GM19035 (cell line): ENCODE data around the gene RPEL1.
"Not testable (repeated sequence)": the region's sequence is repeated elsewhere in the genome, so short reads cannot be mapped to it uniquely, and the experiment has no call there.

Experiments
- ATAC-seq: cut with Tn5 transposase; IDR thresholded peaks from one replicate; pipeline ENCODE4 v1.9.1; 2021; ENCODE audit not compliant: unreplicated experiment

The RPEL1 gene

GRCh38 chr10:103232772-103233488 lies 12.8 kb upstream of the RPEL1 start:
- no peak for ATAC-seq

GRCh38 chr10:103235775-103236174 lies 9.9 kb upstream of the RPEL1 start:
- ATAC-seq: no peak

- ATAC-seq: no peak
These were observed 7.0 kb upstream of the RPEL1 start for GRCh38 chr10:103238506-103239252.

- no peak for ATAC-seq
These were observed 4.2 kb upstream of the RPEL1 start for GRCh38 chr10:103241262-103242011.

GRCh38 chr10:103244666-103245271 lies 918 bp upstream of the RPEL1 start:
- ATAC-seq: no peak

- no peak for ATAC-seq
These were observed 637 bp downstream of the RPEL1 start for GRCh38 chr10:103246324-103246723.

- ATAC-seq: no peak
These were observed 8.4 kb downstream of the RPEL1 start for GRCh38 chr10:103254113-103254512.

GRCh38 chr10:103254538-103255325 lies 9.0 kb downstream of the RPEL1 start:
- no peak for ATAC-seq

DNA sequence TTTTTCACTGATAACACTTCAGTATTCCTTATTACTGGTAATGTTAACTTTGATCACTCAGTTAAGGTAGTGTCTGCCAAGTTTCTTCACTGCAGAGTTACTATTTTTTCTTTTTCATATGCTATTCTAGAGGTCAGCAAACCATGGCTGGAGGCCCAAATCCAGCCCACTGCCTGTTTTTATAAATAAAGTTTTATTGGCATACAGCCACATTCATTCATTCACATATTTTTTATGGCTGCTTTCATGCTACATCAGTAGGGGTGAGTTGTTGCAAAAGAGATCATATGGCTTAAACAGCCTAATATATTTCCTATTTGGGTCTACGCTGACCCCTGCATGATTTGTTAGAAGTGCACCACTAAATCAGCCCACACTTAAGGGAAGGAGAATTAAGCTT lies 10.9 kb downstream of the RPEL1 start:
- ATAC-seq: no peak

DNA sequence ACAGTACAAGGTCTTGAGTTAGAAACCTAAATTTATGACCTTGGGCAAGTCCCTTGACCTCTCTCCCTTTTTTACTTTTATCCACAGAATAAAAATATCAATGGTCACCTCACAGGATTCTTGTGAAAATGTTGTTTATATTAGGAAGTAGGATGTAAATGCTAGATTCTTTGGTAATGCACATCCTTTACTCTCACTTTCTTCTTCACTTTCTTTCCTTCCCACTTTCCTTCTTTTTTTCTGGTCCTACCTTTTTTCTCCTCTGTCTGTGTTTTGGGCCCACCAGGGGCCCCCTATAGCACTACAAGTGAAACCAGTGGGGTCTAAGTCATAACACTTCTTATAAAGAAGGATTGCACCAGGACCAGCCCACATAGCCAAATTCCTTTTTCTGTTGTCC lies 12.1 kb downstream of the RPEL1 start:
- ATAC-seq: no peak

DNA sequence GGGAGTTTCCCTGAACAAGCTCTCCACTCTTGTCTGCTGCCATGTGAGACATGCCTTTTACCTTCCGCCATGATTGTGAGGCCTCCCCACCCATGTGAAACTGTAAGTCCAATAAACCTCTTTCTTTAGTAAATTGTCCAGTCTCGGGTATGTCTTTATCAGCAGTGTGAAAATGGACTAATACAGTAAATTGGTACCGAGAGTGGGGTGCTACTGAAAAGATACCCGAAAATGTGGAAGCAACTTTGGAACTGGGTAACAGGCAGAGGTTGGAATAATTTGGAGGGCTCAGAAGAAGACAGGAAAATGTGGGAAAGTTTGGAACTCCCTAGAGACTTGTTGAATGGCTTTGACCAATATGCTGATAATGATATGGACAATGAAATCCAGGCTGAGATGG lies 13.2 kb downstream of the RPEL1 start:
- ATAC-seq: not testable (repeated sequence)

DNA sequence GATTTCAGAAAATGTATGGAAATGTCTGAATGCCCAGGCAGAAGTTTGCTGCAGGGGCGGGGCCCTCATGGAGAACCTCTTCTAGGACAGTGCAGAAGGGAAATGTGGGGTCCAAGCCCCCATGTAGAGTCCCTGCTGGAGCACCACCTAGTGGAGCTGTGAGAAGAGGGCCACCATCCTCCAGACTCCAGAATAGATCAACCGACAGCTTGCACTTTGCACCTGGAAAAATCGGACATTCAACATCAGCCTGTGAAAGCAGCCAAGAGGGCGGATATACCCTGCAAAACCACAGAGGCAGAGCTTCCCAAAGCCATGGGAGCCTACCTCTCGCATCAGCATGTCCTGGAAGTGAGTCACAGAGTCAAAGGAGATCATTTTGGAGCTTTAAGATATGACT lies 14.3 kb downstream of the RPEL1 start:
- ATAC-seq: no peak

DNA sequence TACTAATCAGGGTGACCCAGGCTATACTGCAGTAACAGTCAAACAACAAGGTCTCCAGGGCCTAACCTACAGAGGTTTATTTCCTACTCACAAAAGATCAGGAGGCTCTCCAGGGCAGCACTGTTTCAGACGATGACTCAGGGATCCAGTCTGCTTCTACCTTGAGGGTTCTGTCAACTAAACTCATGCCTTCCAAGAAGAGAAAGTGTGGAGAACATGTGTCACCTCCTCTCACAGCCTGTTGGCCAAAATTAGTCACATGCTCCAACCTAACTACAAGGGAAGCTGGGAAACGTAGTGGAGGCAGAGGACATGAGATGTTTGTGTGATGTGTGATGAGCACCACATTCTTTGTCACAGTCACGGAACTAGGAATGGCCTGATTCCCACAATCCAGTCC lies 16.5 kb downstream of the RPEL1 start:
- no peak for ATAC-seq

DNA sequence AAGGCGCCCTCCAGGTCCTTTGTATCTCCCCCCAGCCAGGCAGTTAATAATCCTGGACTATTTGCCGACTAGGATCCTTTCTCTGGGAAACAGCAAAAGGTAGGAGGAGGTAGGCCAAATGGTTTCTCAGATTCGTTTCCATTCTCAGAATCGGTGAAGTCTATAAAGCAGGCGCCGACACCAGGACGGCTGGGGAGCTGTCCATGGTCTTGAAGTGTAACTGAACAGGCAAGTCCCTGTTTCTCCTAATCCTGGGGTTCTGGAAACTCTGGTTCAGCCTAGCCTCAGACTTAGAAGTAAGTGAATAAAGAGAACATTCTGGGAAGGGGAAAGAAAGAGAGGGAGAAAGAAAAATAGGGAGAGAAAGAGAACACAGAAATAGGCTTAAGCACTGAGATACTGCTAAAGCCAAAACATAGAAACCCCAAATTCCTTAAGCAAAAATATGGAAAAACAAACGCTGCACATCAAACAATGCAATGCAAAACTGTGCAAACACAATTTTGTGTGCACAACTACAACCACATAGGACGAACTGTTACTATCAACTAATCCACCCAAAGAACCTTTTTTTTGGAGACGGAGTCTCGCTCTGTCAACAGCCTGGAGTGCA lies 20.1 kb downstream of the RPEL1 start:
- ATAC-seq: no peak

DNA sequence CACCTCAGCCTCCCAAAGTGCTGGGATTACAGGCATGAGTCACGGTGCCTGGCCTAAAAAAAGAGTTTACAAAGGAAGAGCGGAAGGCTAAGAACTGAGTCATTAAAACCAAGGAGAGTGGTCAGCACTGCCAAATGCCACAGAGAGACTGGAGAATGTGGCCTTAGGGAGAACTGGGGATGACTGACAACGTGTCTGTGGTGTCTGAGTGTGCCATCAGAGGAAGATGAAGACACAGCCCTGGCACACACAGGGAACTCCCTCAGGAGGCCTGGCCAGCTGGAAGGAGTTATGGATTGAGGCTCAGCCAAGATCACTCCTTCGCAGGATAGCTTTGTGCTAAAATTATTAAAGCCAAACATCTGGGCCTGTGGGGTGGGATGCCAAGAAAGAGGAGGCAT lies 27.4 kb downstream of the RPEL1 start:
- no peak for ATAC-seq

- ATAC-seq: no peak
These were observed 30.7 kb downstream of the RPEL1 start for GRCh38 chr10:103276251-103276895.

DNA sequence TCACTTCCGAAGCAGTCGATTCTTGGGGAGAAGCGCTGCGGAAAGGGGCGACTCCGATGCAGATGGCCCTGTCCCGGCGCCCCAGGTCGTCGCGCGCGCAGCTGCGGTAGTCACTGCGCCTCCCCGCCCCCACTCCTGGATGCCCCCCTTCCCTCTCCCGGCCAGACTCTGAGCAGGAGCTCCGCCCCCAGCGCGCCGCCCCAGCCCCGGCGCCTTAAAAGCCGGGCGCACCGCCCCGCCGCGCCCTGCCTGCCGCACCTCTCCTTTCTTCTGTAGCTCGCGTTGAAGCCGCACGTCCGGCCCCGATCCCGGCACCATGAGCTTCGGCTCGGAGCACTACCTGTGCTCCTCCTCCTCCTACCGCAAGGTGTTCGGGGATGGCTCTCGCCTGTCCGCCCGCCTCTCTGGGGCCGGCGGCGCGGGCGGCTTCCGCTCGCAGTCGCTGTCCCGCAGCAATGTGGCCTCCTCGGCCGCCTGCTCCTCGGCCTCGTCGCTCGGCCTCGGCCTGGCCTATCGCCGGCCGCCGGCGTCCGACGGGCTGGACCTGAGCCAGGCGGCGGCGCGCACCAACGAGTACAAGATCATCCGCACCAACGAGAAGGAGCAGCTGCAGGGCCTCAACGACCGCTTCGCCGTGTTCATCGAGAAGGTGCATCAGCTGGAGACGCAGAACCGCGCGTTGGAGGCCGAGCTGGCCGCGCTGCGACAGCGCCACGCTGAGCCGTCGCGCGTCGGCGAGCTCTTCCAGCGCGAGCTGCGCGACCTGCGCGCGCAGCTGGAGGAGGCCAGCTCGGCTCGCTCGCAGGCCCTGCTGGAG lies 31.4 kb downstream of the RPEL1 start, which contains the start of gene INA:
INA (plus strand) TSS at position 243 of the 817 bp plus-strand sequence; CDS start at position 317, 74 bp downstream.
- no peak for ATAC-seq

DNA sequence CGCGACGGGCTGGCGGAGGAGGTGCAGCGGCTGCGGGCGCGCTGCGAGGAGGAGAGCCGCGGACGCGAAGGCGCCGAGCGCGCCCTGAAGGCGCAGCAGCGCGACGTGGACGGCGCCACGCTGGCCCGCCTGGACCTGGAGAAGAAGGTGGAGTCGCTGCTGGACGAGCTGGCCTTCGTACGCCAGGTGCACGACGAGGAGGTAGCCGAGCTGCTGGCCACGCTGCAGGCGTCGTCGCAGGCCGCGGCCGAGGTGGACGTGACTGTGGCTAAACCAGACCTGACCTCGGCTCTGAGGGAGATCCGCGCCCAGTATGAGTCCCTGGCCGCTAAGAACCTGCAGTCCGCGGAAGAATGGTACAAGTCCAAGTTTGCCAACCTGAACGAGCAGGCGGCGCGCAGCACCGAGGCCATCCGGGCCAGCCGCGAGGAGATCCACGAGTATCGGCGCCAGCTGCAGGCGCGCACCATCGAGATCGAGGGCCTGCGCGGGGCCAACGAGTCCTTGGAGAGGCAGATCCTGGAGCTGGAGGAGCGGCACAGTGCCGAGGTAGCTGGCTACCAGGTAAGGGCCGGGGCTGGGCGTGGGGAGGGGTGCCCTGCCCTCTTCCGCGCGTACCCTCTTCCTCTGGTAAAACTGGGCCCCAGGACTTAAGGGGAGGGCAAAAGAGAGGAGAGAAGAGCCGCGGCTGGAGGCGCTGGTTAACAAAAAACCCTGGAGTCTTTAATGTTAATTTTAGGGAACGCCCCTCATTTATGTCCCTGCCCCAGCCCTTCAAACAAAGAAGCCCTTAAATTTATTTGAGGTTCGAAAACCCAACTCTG lies 32.2 kb downstream of the RPEL1 start:
- ATAC-seq: no peak
